PC-9 (cell line): ENCODE data around the gene CD300H. TPM values are rescaled to one million over a fixed set of nuclear protein-coding genes. Genes with fewer than 3 reads are reported as not detected.

Experiments used
- Bru-seq: library from RNA; stranded (reverse); fragments of 400-500 nt; gene quantifications from one replicate; lab custom pipeline; 2021; lab: Mats Ljungman, UMichigan
- BruChase-seq, 2 experiments: library from RNA; stranded (reverse); fragments of 400-500 nt; gene quantifications; one replicate each; lab custom pipeline; 2021; lab: Mats Ljungman, UMichigan
- BruUV-seq: library from RNA; stranded (reverse); fragments of 400-500 nt; replicated peaks from 2 replicates; lab custom pipeline; 2021; lab: Mats Ljungman, UMichigan
- CTCF ChIA-PET: fragments of 300-600 bp; sonication (Branson Sonifier 250); formaldehyde crosslinking; loops from one replicate; lab custom pipeline; 2022; ENCODE audit warnings: antibody characterized with exemption; lab: Charles Lee
- POLR2A ChIA-PET: fragments of 300-600 bp; sonication (Branson Sonifier 250); formaldehyde crosslinking; loops from one replicate; lab custom pipeline; 2022; ENCODE audit warnings: antibody characterized with exemption; ENCODE audit not compliant: unreplicated experiment; lab: Charles Lee
- DNase-seq, 2 experiments: peaks; one replicate each; pipeline versions ENCODE4 v3.0.0 to v3.0.0-alpha.2; 2015 to 2022; ENCODE audit warnings: mixed read lengths in 1 of 2
- H2AFZ ChIP-seq: fragments of 200-600 bp; sonication (generic); 2 replicates; pipeline ENCODE4 v1.8.1; 2017; ENCODE audit warnings: antibody characterized with exemption
- H3F3A ChIP-seq: fragments of 200-600 bp; sonication (generic); 2 replicates; pipeline ENCODE4 v1.8.1; 2017; ENCODE audit warnings: antibody characterized with exemption, mild to moderate bottlenecking, low read depth; ENCODE audit not compliant: insufficient read depth
- H3K27ac ChIP-seq: fragments of 200-600 bp; sonication (generic); 2 replicates; pipeline ENCODE4 v1.6.1; 2016; ENCODE audit warnings: mixed run types
- H3K27me3 ChIP-seq: fragments of 200-600 bp; sonication (generic); 2 replicates; pipeline ENCODE4 v1.6.1; 2016; ENCODE audit warnings: low read depth, mixed run types; ENCODE audit not compliant: insufficient read depth
- H3K36me3 ChIP-seq: fragments of 200-600 bp; sonication (generic); 2 replicates; pipeline ENCODE4 v1.6.1; 2016; ENCODE audit warnings: low read depth, mixed run types
- H3K4me1 ChIP-seq: fragments of 200-600 bp; sonication (generic); replicated peaks from 2 replicates; pipeline ENCODE4 v1.6.1; 2016; ENCODE audit warnings: mixed run types; ENCODE audit not compliant: insufficient read depth
- H3K4me2 ChIP-seq: fragments of 200-600 bp; sonication (generic); 2 replicates; pipeline ENCODE4 v1.6.1; 2017; ENCODE audit warnings: mixed run types
- H3K4me3 ChIP-seq: fragments of 200-600 bp; sonication (generic); 2 replicates; pipeline ENCODE4 v1.6.1; 2016; ENCODE audit warnings: mixed run types
- H3K79me2 ChIP-seq: fragments of 200-600 bp; sonication (generic); 2 replicates; pipeline ENCODE4 v1.6.1; 2017; ENCODE audit warnings: low read depth, mixed run types
- H3K9me2 ChIP-seq: fragments of 200-600 bp; sonication (generic); 2 replicates; pipeline ENCODE4 v1.8.1; 2017; ENCODE audit warnings: mild to moderate bottlenecking; ENCODE audit not compliant: insufficient read depth
- H3K9me3 ChIP-seq: fragments of 200-600 bp; sonication (generic); 2 replicates; pipeline ENCODE4 v1.8.1; 2016; ENCODE audit warnings: low read depth; ENCODE audit not compliant: insufficient read depth
- H4K20me1 ChIP-seq: fragments of 200-600 bp; sonication (generic); 2 replicates; pipeline ENCODE4 v1.8.1; 2017; ENCODE audit not compliant: insufficient read depth
- EZH2 ChIP-seq: fragments of 200-600 bp; sonication (generic); IDR thresholded peaks from 2 replicates; pipeline ENCODE4 v1.8.0; 2017; ENCODE audit warnings: antibody characterized with exemption, low read depth
- intact Hi-C: fragments of 100-400 bp; cut with micrococcal nuclease; formaldehyde crosslinking; loops from one replicate; pipeline ENCODE4 v1.10.0; 2022; ENCODE audit not compliant: unreplicated experiment
- long read RNA-seq: library from polyadenylated mRNA; stranded (forward); transcript quantifications from one replicate; pipeline ENCODE4 v2.0.0, GENCODE V29; 2022
- total RNA-seq: library from RNA; stranded (reverse); gene quantifications from 2 replicates; pipeline ENCODE4 v1.2.3, GENCODE V29; 2021
- TF ChIP-seq, protein P1 (sequence below): fragments of 200-600 bp; sonication (generic); conservative IDR thresholded peaks from 2 replicates; pipeline ENCODE4 v1.6.1; 2017; ENCODE audit warnings: mixed run types, antibody characterized with exemption, mild to moderate bottlenecking, moderate library complexity

Gene CD300H
- total RNA-seq (not detected in 2 replicates), Bru-seq, nascent RNA (not detected), BruChase-seq, experiment 1, labeled RNA remaining after a 2-hour chase (not detected), BruChase-seq, experiment 2, labeled RNA remaining after a 6-hour chase (not detected)
- long read RNA-seq: 0 reads

- no peak for DNase-seq
- Histone ChIP-seq H3K4me1 (no peaks in the 10 kb centered on the region), H2AFZ (no peak within 1 kb of the TSS), H3K9me3 (no peaks in the 10 kb centered on the region), H3K27me3 (peaks cover 80% of the 10 kb centered on the region), H3K4me3 (no peak within 1 kb of the TSS), H3K9me2 (no peaks in the 10 kb centered on the region), H3K79me2 (no peaks in the 10 kb centered on the region), H3K27ac (no peak within 1 kb of the TSS), H4K20me1 (no peaks in the 10 kb centered on the region), H3K4me2 (no peak within 1 kb of the TSS), H3K36me3 (no peaks in the 10 kb centered on the region), H3F3A (no peaks in the 10 kb centered on the region)
- no TSS peak for BruUV-seq
- intact Hi-C loops: loop anchor here (2.0 kb wide), 1 partner anchor 203 kb away; no protein-coding TSS in a partner anchor
- TF ChIP-seq, protein P1, sequence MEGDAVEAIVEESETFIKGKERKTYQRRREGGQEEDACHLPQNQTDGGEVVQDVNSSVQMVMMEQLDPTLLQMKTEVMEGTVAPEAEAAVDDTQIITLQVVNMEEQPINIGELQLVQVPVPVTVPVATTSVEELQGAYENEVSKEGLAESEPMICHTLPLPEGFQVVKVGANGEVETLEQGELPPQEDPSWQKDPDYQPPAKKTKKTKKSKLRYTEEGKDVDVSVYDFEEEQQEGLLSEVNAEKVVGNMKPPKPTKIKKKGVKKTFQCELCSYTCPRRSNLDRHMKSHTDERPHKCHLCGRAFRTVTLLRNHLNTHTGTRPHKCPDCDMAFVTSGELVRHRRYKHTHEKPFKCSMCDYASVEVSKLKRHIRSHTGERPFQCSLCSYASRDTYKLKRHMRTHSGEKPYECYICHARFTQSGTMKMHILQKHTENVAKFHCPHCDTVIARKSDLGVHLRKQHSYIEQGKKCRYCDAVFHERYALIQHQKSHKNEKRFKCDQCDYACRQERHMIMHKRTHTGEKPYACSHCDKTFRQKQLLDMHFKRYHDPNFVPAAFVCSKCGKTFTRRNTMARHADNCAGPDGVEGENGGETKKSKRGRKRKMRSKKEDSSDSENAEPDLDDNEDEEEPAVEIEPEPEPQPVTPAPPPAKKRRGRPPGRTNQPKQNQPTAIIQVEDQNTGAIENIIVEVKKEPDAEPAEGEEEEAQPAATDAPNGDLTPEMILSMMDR: no peak
- no peak for TF ChIP-seq EZH2
- ChIA-PET POLR2A (no interaction called here), CTCF (no interaction called here)
Measured at GRCh38 chr17:74567397-74567796, at the start of gene CD300H. TSS of gene CD300H (minus strand) at chr17:74567509.

DNA sequence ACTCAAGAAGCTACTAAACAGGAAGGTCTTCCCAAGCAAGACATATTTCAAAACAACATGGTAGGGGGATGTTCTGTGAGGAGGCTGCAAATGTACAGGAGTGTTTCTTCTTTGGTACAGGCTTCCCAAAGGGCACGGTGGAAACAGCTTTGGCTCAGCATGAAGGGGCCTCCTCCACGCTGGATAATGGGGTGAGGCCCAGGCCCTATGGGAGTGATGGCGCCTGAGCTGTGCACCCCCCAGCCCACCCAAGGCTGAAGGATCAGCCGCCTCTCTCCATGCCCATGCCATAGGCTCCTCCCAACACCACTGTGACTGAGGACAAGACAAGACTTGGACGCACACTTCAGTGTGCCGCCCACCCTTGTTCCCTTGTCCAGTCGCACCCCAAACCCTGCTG is 49.4 kb upstream of the CD300H start:
- H3K36me3 ChIP-seq: no peaks in the 10 kb centered on the region
- no peaks in the 10 kb centered on the region for H3K9me2 ChIP-seq
- no peak overlapping the region for H3K27ac ChIP-seq
- no peak overlapping the region for H3K4me2 ChIP-seq
- intact Hi-C loops: no loop called here
- H2AFZ ChIP-seq: no peak overlapping the region
- BruUV-seq: no TSS peak
- no peaks in the 10 kb centered on the region for H3K79me2 ChIP-seq
- ChIA-PET CTCF (no interaction called here), POLR2A (no interaction called here)
- H4K20me1 ChIP-seq: no peaks in the 10 kb centered on the region
- no peaks in the 10 kb centered on the region for H3K9me3 ChIP-seq
- H3K4me3 ChIP-seq: no peak overlapping the region
- H3K27me3 ChIP-seq: peaks cover 98% of the 10 kb centered on the region
- H3F3A ChIP-seq: no peaks in the 10 kb centered on the region
- TF ChIP-seq EZH2: no peak
- TF ChIP-seq, protein P1: no peak
- no peaks in the 10 kb centered on the region for H3K4me1 ChIP-seq
- no peak for DNase-seq

DNA sequence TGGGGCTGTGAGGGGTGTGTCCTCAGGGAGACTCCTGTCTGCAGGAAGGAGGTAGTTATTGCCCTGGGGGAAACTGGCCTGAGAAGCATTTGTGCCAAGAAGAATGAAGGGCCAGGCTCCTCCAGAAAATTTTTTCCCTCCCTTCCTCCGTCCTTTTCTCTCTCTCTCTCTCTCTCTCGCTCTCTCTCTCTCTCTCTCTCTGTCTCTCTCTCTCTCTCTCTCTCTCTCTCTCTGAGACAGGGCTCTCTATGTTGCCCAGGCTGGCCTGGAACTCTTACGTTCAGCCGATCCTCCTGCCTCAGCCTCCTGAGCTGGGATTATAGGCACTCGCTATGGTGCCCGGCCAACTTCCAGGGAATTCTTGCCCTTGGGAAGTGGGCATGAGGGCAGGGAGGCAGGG is 44.7 kb upstream of the CD300H start:
- Histone ChIP-seq H4K20me1 (no peaks in the 10 kb centered on the region), H3K27ac (no peak overlapping the region), H3K9me3 (no peaks in the 10 kb centered on the region), H3K36me3 (no peaks in the 10 kb centered on the region), H3F3A (no peaks in the 10 kb centered on the region), H3K79me2 (no peaks in the 10 kb centered on the region), H3K27me3 (peaks cover 96% of the 10 kb centered on the region), H3K9me2 (no peaks in the 10 kb centered on the region), H3K4me3 (no peak overlapping the region), H2AFZ (no peak overlapping the region), H3K4me2 (no peak overlapping the region), H3K4me1 (no peaks in the 10 kb centered on the region)
- DNase-seq: no peak
- TF ChIP-seq, protein P1: no peak
- no peak for TF ChIP-seq EZH2
- POLR2A ChIA-PET: no interaction called here
- intact Hi-C loops: no loop called here
- CTCF ChIA-PET: no interaction called here
- BruUV-seq: no TSS peak
